HG02571 (cell line): Measurements from ENCODE around the gene ATG4A.

Experiments
- ATAC-seq: cut with Tn5 transposase; IDR thresholded peaks from one replicate; pipeline ENCODE4 v1.9.1; 2021; ENCODE audit warnings: mild to moderate bottlenecking, moderate library complexity; ENCODE audit not compliant: unreplicated experiment

The ATG4A gene

GRCh38 chrX:108121291-108121690 is 29.7 kb downstream of the ATG4A start:
- no peak for ATAC-seq

GRCh38 chrX:108122748-108123147 is 31.2 kb downstream of the ATG4A start:
- ATAC-seq, result no peak

DNA sequence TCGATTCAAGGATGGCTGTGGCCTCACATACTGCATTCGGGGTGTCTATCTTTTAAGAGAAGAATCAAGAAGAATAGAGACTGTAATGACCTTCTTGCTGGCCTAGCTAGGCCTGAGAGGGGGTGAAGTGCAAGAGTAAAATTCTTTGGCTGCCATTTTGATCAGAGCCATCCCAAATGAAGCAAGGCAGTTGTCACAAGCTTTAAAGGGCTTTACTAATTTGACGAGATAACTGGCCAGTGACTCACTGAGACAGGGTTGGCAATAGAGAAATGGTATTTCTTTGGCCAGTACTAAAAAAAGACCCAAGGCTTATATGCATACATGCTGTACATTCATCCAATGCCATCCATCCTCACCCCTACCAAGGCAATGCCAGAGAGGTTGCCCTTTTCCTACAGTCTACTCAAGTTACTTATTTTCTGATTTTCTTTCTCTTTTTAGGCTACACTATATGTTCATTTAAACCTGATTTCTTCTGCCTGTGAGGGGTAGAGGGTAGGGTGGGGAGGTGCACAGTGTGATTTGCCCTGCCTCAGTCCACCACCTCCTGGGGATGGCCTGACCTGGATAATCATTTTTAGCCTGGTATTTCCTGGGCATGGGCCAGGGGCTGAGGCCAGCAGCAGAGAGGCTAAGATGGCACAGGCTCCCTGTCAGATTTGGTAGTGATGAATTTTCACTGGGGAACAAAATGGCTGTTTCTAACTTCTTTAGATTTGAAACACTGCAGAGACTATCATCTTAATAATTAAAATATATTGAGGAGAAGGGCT is 32.2 kb downstream of the ATG4A start:
- no peak for ATAC-seq

GRCh38 chrX:108126661-108127060 is 35.1 kb downstream of the ATG4A start:
- no peak for ATAC-seq

- no peak for ATAC-seq
Observed at GRCh38 chrX:108127152-108127551, 35.6 kb downstream of the ATG4A start.

- no peak for ATAC-seq
Observed at GRCh38 chrX:108130889-108131288, 39.3 kb downstream of the ATG4A start.

DNA sequence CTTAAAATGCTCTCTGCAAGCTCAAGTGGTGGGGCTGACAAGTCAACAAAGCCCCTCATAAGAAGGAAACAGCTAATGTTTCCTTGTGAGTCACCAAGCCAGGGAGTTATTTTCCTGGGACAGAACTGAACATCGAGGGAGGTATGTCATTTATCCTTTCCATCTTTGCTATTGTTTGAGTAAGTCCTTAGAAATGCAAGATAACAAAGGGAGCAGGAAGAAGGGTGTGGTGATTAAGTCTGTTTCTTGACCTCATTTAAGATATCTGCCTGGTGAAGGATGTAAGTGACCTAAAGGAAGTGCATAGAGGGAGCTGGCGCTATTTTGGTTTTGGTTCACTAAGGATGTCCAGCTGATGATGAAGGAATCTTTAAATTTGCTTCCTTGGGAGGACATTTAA is 39.9 kb downstream of the ATG4A start:
- no peak for ATAC-seq

GRCh38 chrX:108132034-108132433 is 40.5 kb downstream of the ATG4A start:
- no peak for ATAC-seq

GRCh38 chrX:108132876-108133275 is 41.3 kb downstream of the ATG4A start:
- no peak for ATAC-seq

GRCh38 chrX:108134724-108135123 is 43.1 kb downstream of the ATG4A start:
- no peak for ATAC-seq

- no peak for ATAC-seq
Observed at GRCh38 chrX:108138814-108139702, 47.5 kb downstream of the ATG4A start.

GRCh38 chrX:108148524-108148923 is 56.9 kb downstream of the ATG4A start:
- ATAC-seq, result peak; percentile 71

- ATAC-seq, result no peak
Observed at GRCh38 chrX:108156082-108156481, 64.5 kb downstream of the ATG4A start.

GRCh38 chrX:108156934-108157466 is 65.4 kb downstream of the ATG4A start:
- ATAC-seq, result no peak

DNA sequence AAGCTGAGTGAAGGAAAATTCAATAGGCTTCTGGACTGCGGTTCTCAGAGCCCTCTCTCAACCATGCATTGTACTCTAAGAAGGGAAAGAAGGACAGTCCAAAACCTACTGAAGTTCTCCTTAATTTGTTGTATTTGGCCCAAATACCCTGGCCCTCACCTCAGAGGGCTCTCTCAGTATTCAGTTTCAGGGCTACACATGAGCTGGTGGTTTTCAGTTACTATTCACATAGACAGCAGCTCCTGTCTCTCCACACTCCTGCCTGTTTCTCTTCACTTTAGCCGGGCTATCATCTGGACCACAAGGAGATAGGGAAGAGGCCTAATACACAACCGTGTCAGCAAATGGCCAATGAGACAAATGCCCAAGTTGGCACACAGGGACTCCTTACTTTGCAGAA is 66.0 kb downstream of the ATG4A start:
- ATAC-seq, result no peak

DNA sequence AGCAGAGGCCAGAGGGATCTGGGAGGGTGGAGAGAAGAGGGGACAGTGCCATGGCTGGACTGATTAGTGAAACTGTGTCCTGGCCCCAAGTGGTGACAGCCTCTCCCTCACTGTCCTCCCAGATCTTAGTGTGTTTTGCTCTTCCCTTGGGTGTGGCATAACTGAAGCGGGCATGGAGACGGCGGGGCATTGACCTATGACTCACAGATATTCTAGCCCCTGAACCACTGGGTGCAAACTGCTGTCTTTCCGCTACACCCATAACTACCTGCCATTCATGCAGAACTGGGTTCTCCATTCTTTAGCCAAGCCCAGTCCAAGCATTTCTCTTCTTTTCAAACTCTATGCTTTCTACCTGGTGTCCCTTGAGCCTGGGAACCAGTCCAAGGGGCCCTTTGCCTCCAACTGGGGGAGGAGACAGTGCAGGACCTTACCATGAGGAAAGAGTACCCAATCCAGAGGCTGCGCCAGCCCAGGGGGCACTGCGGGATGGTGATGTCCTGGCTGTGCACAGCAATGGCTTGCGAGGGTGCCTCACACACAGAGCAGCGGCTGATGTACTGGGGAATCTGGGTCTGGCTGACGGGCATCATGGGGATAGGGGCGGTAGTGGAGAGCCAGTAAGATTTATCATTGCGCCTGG is 67.6 kb downstream of the ATG4A start:
- no peak for ATAC-seq

- ATAC-seq, result no peak
Observed at GRCh38 chrX:108160309-108160708, 68.7 kb downstream of the ATG4A start.

GRCh38 chrX:108162265-108162664 is 70.7 kb downstream of the ATG4A start:
- no peak for ATAC-seq

GRCh38 chrX:108163333-108164082 is 71.9 kb downstream of the ATG4A start:
- ATAC-seq, result no peak

GRCh38 chrX:108165383-108166111 is 74.0 kb downstream of the ATG4A start:
- ATAC-seq, result no peak
